Measurements from ENCODE around the gene METAP1D.

METAP1D gene

GRCh38 chr2:172097557-172098131 lies 97.9 kb downstream of the METAP1D start:
- Histone ChIP-seq H3K27me3 (ENCODE audit: insufficient read depth, poor library complexity, severe bottlenecking) (peaks cover 86% of the 10 kb centered on the region), H3K4me3 (replicated peaks; ENCODE audit: insufficient read depth, low read length) (no peak overlapping the region), H3K27ac (replicated peaks) (no peak overlapping the region)
- no peak for DNase-seq (ENCODE audit: low read depth in 1 of 2, low spot score in 1 of 2)
- TF ChIP-seq SPI1 (IDR thresholded peaks at IDR 0.05; ENCODE audit: borderline replicate concordance, low read depth) = no peak
- no peak for TF ChIP-seq CTCF (IDR thresholded peaks at IDR 0.05; ENCODE audit: insufficient read depth, low read length)
- no peak for TF ChIP-seq REST (IDR thresholded peaks at IDR 0.05; ENCODE audit: insufficient replicate concordance, low read depth)
- no peak for TF ChIP-seq POLR2AphosphoS5 (IDR thresholded peaks at IDR 0.05; ENCODE audit: low read depth)
- TF ChIP-seq GABPA (IDR thresholded peaks at IDR 0.05; ENCODE audit: low read depth) = no peak

- TF ChIP-seq CTCF (IDR thresholded peaks at IDR 0.05; ENCODE audit: insufficient read depth, low read length) (no peak), POLR2AphosphoS5 (IDR thresholded peaks at IDR 0.05; ENCODE audit: low read depth) (no peak), SPI1 (IDR thresholded peaks at IDR 0.05; ENCODE audit: borderline replicate concordance, low read depth) (no peak)
- no peak overlapping the region for H3K27ac ChIP-seq (replicated peaks)
- no peak overlapping the region for H3K4me3 ChIP-seq (replicated peaks; ENCODE audit: insufficient read depth, low read length)
- no peak for DNase-seq (ENCODE audit: low read depth in 1 of 2, low spot score in 1 of 2)
- H3K27me3 ChIP-seq (ENCODE audit: insufficient read depth, poor library complexity, severe bottlenecking) = peaks cover 80% of the 10 kb centered on the region
These were observed 98.5 kb downstream of the METAP1D start for GRCh38 chr2:172098287-172098649.

- H3K4me3 ChIP-seq (replicated peaks; ENCODE audit: insufficient read depth, low read length) = no peak overlapping the region
- H3K27me3 ChIP-seq (ENCODE audit: insufficient read depth, poor library complexity, severe bottlenecking) = peaks cover 74% of the 10 kb centered on the region
- DNase-seq (ENCODE audit: low read depth in 1 of 2, low spot score in 1 of 2) = no peak
- H3K27ac ChIP-seq (replicated peaks) = no peak overlapping the region
- no peak for TF ChIP-seq SPI1 (IDR thresholded peaks at IDR 0.05; ENCODE audit: borderline replicate concordance, low read depth)
- TF ChIP-seq CTCF (IDR thresholded peaks at IDR 0.05; ENCODE audit: insufficient read depth, low read length) = no peak
- no peak for TF ChIP-seq POLR2AphosphoS5 (IDR thresholded peaks at IDR 0.05; ENCODE audit: low read depth)
- TF ChIP-seq REST (IDR thresholded peaks at IDR 0.05; ENCODE audit: insufficient replicate concordance, low read depth) = no peak
- TF ChIP-seq GABPA (IDR thresholded peaks at IDR 0.05; ENCODE audit: low read depth) = no peak
These were observed 99.1 kb downstream of the METAP1D start for GRCh38 chr2:172098650-172099471.

Measured in HL-60 (cell line).